Spleen (tissue), 7 donors: ENCODE results near the gene EYA2.

ENCODE experiments used
- POLR2AphosphoS5 ChIP-seq, 3 donors: sonication (generic); formaldehyde crosslinking; IDR thresholded peaks; one replicate each; pipeline ENCODE4 v1.5.1; 2017; ENCODE audit warnings: antibody characterized with exemption in 3 of 3
- TF ChIP-seq, protein P1 (sequence below), 11 experiments: fragments of 200-600 bp in 7 of 11; fragments of 450-650 bp in 4 of 11; sonication (generic) in 4 of 11; IDR thresholded peaks in 8 of 11; conservative IDR thresholded peaks in 3 of 11; 1 replicate in 7 of 11; 2 replicates in 4 of 11; pipeline versions ENCODE4 v1.4.0 to v1.8.0; 2016 to 2021; ENCODE audit warnings: antibody characterized with exemption in 11 of 11, inconsistent platforms in 4 of 11, mild to moderate bottlenecking in 1 of 11
- donor health status: DM: no; HTN: no; CAD: no; lungs with moderate emphysema.
- donor health status: DM: no; HTN: no; CAD: no.
- donor health status: DM: no; HTN: no; CAD: no.

DNA sequence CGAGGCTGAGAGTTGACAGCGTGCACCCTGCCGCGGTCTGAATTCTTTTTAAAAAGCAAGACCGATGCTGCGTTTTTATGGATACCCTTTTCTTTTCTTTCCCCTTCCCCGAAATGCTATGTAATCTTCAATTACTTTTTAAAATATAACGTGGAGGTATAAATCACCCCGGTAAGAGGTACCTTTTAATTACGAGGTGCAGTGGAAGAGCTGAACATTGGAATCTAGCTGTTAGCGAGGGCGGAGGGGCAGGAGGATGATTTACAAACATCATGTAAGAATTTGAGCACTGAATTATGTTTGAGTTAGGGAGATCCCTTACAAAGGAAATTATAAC is 1.2 kb downstream of the EYA2 start:
- TF ChIP-seq, protein P1, sequence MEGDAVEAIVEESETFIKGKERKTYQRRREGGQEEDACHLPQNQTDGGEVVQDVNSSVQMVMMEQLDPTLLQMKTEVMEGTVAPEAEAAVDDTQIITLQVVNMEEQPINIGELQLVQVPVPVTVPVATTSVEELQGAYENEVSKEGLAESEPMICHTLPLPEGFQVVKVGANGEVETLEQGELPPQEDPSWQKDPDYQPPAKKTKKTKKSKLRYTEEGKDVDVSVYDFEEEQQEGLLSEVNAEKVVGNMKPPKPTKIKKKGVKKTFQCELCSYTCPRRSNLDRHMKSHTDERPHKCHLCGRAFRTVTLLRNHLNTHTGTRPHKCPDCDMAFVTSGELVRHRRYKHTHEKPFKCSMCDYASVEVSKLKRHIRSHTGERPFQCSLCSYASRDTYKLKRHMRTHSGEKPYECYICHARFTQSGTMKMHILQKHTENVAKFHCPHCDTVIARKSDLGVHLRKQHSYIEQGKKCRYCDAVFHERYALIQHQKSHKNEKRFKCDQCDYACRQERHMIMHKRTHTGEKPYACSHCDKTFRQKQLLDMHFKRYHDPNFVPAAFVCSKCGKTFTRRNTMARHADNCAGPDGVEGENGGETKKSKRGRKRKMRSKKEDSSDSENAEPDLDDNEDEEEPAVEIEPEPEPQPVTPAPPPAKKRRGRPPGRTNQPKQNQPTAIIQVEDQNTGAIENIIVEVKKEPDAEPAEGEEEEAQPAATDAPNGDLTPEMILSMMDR (IDR thresholded peaks at IDR 0.05 in 8 of 11, conservative IDR thresholded peaks at IDR 0.05 in 3 of 11): no peak
- no peak for TF ChIP-seq POLR2AphosphoS5 (IDR thresholded peaks at IDR 0.05)
